ENCODE measurements around the gene KSR2.

KSR2 gene

GRCh38 chr12:117567644-117568216 is 401.1 kb downstream of the KSR2 start:
- no peak for DNase-seq

DNA sequence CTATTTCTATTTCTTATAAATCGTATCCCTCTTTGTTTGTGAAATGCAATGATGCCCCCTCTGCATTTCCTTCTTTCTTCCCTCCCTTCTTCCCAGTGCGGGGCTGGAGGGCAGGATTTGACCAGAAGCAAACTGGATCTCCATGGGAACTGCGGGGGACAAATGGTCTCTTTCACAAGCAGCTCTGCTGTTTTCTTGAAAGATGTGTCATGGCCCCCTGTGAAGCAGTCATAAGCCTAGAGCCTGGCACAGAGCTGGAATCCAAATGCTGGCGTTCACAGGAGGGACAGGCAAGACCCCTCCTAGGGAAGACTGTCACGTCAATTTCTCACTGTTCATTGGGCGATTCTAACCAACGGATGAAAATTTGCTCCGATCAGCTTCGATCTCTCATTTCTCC is 403.9 kb downstream of the KSR2 start:
- no peak for DNase-seq

DNA sequence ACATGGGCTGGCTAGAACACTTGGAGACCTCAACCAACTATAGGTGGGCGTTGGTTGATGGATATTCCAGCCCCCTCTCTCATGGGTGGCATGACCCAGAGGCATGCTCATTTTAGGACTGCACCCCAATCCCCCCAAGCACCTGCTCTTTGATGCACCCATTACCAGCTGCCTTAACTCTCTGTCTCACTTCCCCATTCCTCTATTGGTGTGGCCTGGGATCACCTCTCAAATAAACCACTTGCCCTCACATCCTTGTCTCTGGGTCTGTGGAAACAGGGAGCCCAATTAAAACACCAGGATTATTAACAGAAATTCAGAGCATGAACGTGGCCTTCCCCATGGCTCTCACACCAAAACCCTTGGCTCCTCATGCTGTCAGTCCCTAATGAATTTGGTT is 405.1 kb downstream of the KSR2 start:
- DNase-seq, result no peak

- no peak for DNase-seq
Observed at GRCh38 chr12:117563007-117563406, 405.8 kb downstream of the KSR2 start.

- no peak for DNase-seq
Observed at GRCh38 chr12:117561990-117562389, 406.8 kb downstream of the KSR2 start.

DNA sequence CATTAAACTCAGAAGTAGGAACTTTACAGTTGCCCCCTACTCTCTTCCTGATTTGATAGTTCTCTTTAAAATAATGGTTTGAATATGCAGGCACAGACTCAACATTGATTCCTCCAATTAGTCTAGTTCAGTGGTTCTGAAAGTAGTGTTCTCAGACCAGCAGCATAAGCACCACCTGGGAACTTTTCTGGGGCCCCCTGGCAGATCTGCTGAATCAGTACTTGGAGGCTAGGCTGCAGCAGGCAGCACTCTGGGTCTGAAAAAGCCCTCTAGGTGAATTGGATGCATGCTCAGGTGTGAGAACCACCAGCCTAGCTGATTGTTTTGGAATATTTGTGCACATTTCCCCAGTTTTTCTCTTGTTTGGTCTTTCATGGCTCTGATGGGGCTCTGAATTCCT is 408.8 kb downstream of the KSR2 start:
- no peak for DNase-seq

DNA sequence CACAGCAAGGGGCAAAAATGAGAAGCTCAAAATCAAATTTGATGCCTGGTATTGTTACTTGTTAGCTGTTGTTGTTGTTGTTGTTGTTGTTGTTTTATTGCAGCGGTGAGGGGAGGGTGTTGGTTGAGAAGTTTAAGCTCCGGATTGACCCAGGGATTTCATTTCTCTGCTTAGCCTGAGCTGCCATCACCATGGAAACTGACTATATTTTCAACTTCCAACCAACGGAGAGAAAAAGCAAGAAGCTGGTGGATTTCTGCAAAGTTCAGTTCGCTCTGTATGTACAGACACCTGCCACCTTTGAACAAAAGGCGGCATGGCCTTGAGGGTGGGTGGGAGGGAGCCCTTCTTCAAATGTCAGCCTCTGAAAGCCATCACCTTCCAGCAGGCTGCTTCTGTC is 412.9 kb downstream of the KSR2 start:
- DNase-seq, result no peak

GRCh38 chr12:117552971-117553370 is 415.8 kb downstream of the KSR2 start:
- DNase-seq, result no peak

DNA sequence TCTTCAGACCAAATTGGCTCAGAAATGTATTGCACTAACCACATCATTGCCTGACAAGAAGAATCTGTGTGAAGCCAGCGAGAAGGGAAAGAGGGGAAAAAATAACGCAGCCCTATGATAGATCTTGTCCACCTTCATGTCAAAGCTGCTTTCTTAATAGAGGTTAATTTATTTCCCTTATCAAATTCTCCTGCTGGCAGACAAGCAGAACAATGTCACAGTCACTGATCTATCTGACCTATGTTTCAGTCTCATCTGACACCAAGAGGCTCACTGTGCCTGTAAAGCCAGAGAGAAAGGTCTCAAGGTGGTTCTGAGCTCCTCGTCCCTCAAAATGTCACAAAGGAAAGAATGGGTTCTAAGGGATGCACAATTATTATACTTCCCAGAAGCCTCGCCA is 417.1 kb downstream of the KSR2 start:
- DNase-seq, result no peak

- no peak for DNase-seq
Observed at GRCh38 chr12:117547209-117547608, 421.6 kb downstream of the KSR2 start.

- DNase-seq, result no peak
Observed at GRCh38 chr12:117545216-117545615, 423.6 kb downstream of the KSR2 start.

DNA sequence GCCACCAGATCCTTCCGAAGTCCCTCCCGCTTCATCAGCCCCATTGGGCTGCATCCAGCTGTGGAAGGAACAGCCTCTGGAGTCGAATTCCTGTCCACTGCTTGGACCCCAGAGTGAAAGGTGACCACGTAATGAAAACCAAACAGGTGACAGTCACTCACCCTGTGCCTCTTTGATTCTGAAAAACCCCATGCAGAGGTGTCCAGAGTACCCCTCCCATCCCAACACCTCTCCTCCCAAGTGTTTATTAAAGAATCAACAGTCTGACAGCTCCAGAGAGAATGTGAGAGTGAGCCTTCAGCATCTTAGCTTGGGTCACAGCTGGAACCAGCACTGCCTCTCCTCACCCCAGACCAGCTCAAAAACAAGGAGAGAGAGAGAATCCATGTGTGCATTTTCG is 428.8 kb downstream of the KSR2 start:
- DNase-seq, result no peak

- no peak for DNase-seq
Observed at GRCh38 chr12:117538926-117539325, 429.9 kb downstream of the KSR2 start.

- no peak for DNase-seq
Observed at GRCh38 chr12:117538032-117538690, 430.6 kb downstream of the KSR2 start.

GRCh38 chr12:117533687-117534086 is 435.1 kb downstream of the KSR2 start:
- DNase-seq, result no peak

DNA sequence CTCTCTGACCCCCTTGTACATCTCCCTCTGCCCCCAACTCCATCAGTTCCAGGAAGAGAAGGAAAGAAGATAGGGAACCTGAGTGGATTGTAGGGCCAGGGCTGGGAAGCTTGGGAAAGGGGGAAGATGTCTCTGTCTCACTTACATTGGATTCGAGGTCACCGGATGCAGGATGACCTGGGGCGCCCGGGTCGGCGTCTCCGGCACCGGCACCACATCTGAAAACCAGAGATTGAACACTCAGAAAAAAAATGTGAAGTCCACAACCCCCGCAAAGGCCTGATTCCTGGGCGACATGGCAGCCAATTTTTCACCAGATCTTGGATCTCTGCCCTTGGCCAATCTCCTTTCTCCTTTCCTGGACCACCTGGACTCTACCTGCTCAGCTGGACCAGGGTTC is 438.0 kb downstream of the KSR2 start:
- DNase-seq, result no peak

DNA sequence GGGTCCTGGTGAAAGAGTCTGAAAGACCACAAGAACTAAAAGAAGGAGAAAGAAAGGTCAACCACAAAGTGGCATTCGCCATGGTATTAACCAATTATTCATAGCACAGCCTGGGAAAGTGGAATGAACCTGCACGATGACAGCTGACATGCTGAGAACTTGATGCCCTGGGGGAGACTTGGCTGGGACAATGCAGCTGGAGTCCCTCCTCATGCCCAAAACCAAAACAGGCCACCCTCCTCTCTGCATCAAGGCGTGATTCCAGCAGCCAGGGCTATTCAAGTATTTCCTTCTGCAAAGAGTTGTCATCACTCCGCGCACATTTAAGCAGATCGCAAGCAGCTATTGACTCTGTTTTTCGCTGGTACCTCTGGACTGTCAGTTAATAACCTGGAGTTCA is 440.3 kb downstream of the KSR2 start:
- no peak for DNase-seq

DNA sequence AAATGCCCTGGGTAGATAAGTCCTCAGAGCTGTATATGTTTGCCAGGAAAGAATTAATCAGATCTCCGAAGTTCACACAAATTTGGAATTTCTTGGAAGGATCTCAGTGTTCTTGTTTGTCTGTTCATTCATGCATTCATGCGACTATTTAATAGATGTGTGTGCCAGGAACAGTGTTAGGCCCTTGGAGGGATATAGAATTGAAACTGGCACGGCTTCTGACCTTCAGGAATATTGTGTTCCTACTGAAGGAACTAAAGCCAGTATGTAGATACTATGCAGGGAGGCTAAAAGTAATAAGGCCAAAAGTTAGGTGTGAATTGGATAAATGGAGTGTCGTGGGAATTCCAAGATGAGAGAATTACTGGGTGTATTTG is 441.3 kb downstream of the KSR2 start:
- DNase-seq, result no peak

DNA sequence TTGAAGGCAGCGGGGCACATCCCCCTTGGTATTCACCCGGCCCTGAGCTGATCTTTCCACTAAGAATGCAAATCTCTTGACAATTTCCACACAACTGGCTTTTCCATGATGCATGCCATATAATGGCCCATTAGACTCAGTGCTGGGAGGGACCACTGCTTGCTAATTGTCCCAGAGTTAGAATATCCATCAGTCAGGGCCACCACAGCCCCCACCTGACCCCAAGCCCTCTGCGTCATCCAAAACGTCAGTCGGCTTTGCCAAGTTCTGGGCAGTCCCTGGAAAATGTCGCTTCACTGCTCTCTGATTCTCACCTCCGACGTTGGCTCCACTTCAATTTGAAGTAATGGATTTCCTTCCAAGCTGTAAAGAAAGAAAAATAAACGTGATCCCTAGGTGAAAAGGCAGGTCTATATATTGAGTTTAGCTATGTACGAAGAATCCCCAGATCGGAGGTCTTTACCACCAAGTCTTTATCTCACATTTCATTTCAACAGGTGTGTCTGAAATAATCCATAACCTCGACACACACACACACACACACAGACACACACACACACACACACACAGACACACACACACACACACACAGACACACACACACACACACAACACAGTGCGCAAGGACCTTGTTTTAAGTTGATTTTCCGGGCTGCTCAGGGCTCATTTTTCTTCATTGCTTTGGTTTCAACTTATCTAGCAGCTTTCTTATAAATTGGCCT is 441.9 kb downstream of the KSR2 start:
- no peak for DNase-seq

- no peak for DNase-seq
Observed at GRCh38 chr12:117525766-117526165, 443.0 kb downstream of the KSR2 start.

DNA sequence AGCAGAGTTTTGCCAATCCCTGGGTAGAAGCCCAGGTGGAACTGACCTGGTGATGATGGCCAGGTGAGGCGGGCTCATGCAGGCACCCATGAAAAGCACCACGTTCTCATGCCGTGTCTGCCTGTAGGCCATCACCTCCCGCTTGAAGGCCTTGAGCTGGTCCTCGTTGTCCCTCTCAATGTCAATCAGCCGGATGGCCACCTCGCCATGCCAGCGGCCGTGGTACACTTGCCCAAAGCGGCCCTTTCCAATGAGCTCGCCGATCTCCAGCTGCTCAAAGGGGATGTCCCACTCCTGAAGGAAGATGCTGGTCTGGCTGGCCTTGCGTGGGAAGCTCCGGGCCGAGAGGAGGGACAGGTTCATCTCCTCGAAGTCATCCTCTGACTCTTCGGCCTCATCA is 444.0 kb downstream of the KSR2 start:
- no peak for DNase-seq

DNA sequence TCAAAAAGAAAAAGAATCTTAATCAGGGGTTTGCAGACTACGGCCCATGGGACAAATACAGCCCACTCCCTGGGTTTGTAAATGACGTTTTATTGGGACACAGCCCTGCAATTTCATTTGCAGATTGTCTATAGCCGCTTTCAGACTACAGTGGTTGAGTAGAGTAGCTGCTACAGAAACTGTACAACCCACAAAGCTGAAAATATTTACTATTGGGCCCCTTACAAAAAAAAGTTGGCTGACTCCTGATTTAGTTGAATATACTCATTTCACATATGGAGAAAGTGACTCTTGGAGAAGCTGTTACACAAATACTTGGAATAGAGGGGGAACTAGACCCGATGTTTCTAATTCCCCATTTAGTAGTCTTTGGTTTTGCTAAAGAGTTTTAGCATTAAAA is 444.8 kb downstream of the KSR2 start:
- DNase-seq, result no peak

DNA sequence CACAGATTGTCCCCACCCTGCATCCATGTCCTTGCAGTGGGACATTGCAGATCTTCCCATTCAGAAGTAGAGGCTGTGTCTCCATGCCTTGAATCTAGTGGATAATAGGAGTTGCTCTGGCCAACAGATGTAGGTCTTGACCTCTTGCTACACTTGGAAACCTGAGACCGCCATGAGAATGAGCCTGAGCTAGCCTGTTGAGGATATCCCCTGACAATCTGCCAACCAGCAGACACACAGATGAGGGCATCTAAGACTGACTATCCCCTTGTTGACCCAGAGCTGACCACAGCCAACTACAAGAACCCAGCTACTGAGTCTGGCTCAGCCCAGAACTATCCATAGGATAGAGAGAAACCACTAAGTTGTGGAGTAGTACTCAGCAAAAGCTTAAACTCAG is 446.2 kb downstream of the KSR2 start:
- DNase-seq, result no peak

DNA sequence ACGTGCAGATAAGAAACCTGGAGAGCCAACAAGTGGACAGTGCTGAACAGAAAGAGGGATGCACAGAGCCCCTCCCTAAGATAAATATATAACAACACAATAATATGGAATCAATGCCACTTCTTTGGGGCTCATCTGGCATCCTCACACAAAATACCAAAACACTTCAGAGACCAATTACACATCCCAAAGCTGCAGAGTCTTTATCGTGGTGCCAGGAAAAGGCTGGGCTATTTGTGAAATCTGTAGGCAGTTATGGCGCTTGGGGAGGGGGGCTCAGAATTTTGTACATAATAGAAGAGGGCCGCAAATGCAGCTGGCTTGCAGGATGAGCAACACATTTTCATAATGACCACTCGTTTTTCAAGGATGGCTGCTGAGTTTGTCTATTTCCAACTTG is 446.9 kb downstream of the KSR2 start:
- DNase-seq, result no peak

- no peak for DNase-seq
Observed at GRCh38 chr12:117521346-117521745, 447.4 kb downstream of the KSR2 start.
